Smooth muscle cell of the brain vasculature (primary cell): ENCODE data around the gene MCM10.
"Not testable (repeated sequence)": the region's sequence is repeated elsewhere in the genome, so short reads cannot be mapped to it uniquely, and the experiment has no call there.

Source experiments
- DNase-seq: peaks from one replicate; pipeline ENCODE4 v3.0.0-alpha.2; 2012; ENCODE audit warnings: low read depth, low spot score

MCM10 gene

GRCh38 chr10:13160934-13161856, at the start of gene MCM10:
Gene MCM10 (plus strand): TSS chr10:13161558. CDS start chr10:13164203, 2,645 bp downstream.
- DNase-seq, result peak; percentile 97

GRCh38 chr10:13113544-13113943, 47.8 kb upstream of the MCM10 start:
- DNase-seq, result no peak

GRCh38 chr10:13115832-13116803, 45.2 kb upstream of the MCM10 start:
- no peak for DNase-seq

- DNase-seq, result no peak
These were observed 43.2 kb upstream of the MCM10 start for GRCh38 chr10:13117841-13118783.

- DNase-seq, result no peak
These were observed 42.5 kb upstream of the MCM10 start for GRCh38 chr10:13118784-13119410.

GRCh38 chr10:13120786-13121499, 40.4 kb upstream of the MCM10 start:
- DNase-seq, result no peak

- DNase-seq, result no peak
These were observed 39.9 kb upstream of the MCM10 start for GRCh38 chr10:13121500-13121854.

GRCh38 chr10:13136651-13137050, 24.7 kb upstream of the MCM10 start:
- DNase-seq, result no peak

GRCh38 chr10:13139150-13139549, 22.2 kb upstream of the MCM10 start:
- no peak for DNase-seq

GRCh38 chr10:13139676-13140075, 21.7 kb upstream of the MCM10 start:
- no peak for DNase-seq

- DNase-seq, result no peak
These were observed 20.6 kb upstream of the MCM10 start for GRCh38 chr10:13140627-13141190.

- no peak for DNase-seq
These were observed 17.6 kb upstream of the MCM10 start for GRCh38 chr10:13143766-13144165.

GRCh38 chr10:13144814-13145213, 16.5 kb upstream of the MCM10 start:
- no peak for DNase-seq

- DNase-seq, result no peak
These were observed 15.0 kb upstream of the MCM10 start for GRCh38 chr10:13146379-13146778.

- no peak for DNase-seq
These were observed 14.2 kb upstream of the MCM10 start for GRCh38 chr10:13147161-13147560.

GRCh38 chr10:13152296-13152695, 9.1 kb upstream of the MCM10 start:
- DNase-seq, result no peak

GRCh38 chr10:13155860-13156259, 5.5 kb upstream of the MCM10 start:
- DNase-seq, result not testable (repeated sequence)

- no peak for DNase-seq
These were observed 3.0 kb upstream of the MCM10 start for GRCh38 chr10:13158401-13158800.

- no peak for DNase-seq
These were observed 506 bp downstream of the MCM10 start for GRCh38 chr10:13161857-13162271.

- no peak for DNase-seq
These were observed 2.5 kb downstream of the MCM10 start for GRCh38 chr10:13163859-13164258.
